Measurements from ENCODE around the gene DUS3L.
"Not testable (repeated sequence)": the region's sequence is repeated elsewhere in the genome, so short reads cannot be mapped to it uniquely, and the experiment has no call there.

The DUS3L gene

DNA sequence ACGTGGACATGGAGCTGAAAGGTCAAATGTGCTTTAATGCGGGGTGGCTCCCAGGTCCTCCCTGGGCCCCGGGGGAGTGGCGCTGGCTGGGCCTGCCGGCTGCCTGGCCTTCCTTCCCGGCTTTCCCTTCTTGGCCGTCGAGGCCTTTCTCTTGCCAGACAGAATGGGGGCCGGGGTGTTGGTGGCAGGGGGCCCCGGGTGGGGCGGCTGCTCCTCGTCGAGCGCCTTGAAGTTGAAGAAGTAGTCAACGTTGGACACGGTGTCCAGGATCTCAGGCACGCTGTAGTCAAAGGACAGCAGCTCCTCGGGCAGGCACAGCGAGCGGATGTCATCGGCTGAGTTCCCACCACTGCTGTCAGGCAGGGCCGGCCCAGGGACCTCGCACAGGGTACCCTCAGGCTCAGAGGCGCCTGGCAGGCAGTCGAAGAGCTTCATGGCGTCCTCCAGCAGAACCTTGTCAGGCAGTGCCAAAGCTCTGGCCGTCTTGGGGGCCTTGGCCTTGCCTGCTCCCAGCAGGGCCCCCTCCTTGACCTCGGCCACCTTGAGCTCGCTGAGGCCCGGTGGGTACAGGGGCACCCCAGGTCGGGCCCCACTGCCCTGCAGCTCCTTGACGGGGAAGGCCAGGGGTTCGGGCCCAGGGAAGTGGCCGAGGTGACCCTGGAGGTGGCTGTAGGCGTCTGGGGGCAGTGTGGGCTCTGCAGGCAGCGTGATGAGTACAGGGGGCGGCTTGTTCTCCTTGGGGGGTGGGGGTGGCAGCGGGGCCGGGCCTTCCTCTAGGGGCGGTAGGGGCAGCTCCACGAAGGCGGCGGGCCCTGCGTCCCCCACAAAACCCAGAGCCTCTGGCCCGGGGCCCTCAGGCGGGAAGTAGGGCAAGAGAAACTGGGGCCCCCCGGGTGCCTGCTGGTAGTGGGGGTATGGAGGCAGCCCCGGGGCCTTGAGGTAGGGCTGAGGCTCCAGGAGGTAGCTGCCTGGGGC lies 7.7 kb downstream of the DUS3L start:
- peaks cover 49% of the 10 kb centered on the region for H3K36me3 ChIP-seq
- H3K4me1 ChIP-seq = no peaks in the 10 kb centered on the region
- no peaks in the 10 kb centered on the region for H3K27me3 ChIP-seq
- no peak for DNase-seq
- TF ChIP-seq CTCF (IDR thresholded peaks at IDR 0.05; ENCODE audit: low read depth, low read length) = no peak
- no peak overlapping the region for H3K4me3 ChIP-seq (ENCODE audit: low read depth, low read length)
- no peaks in the 10 kb centered on the region for H3K9me3 ChIP-seq

- no peak for TF ChIP-seq CTCF (IDR thresholded peaks at IDR 0.05; ENCODE audit: low read depth, low read length)
- DNase-seq = no peak
These were observed 8.6 kb downstream of the DUS3L start for GRCh38 chr19:5782322-5782721.

DNA sequence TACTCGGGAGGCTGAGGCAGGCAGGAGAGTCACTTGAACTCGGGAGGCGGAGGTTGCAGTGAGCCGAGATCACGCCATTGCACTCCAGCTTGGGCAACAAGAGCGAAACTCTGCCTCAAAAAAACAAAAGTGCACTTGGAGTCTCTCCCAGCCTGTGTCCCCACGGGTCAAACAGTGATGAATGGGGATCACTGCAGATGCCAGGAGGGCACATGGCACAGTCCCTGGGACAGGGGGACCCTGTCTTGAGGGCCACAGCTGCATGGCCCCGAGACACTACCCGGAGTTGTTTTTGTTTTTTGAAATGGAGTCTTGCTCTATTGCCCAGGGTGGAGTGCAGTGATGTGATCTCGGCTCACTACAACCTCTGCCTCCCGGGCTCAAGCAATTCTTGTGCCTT lies 10.0 kb downstream of the DUS3L start:
- not testable (repeated sequence) for H3K4me3 ChIP-seq (ENCODE audit: low read depth, low read length); H3K9me3 ChIP-seq; H3K4me1 ChIP-seq; DNase-seq; H3K27me3 ChIP-seq
- H3K36me3 ChIP-seq = peaks cover 28% of the 10 kb centered on the region

More at GRCh38 chr19:5782322-5782721, 8.6 kb downstream of the DUS3L start:
- H3K4me3 ChIP-seq (ENCODE audit: low read depth, low read length) = no peak overlapping the region
- H3K27me3 ChIP-seq = no peaks in the 10 kb centered on the region
- H3K4me1 ChIP-seq = no peaks in the 10 kb centered on the region
- peaks cover 40% of the 10 kb centered on the region for H3K36me3 ChIP-seq
- H3K9me3 ChIP-seq = no peaks in the 10 kb centered on the region

GRCh38 chr19:5778402-5778801 lies 12.6 kb downstream of the DUS3L start:
- Histone ChIP-seq H3K4me1 (no peaks in the 10 kb centered on the region), H3K27me3 (no peaks in the 10 kb centered on the region), H3K9me3 (no peaks in the 10 kb centered on the region), H3K36me3 (peaks cover 5% of the 10 kb centered on the region; the same call in 1 of the 2 replicates), H3K4me3 (ENCODE audit: low read depth, low read length) (no peak overlapping the region)
- no peak for TF ChIP-seq CTCF (IDR thresholded peaks at IDR 0.05; ENCODE audit: low read depth, low read length)
- DNase-seq = no peak

DNA sequence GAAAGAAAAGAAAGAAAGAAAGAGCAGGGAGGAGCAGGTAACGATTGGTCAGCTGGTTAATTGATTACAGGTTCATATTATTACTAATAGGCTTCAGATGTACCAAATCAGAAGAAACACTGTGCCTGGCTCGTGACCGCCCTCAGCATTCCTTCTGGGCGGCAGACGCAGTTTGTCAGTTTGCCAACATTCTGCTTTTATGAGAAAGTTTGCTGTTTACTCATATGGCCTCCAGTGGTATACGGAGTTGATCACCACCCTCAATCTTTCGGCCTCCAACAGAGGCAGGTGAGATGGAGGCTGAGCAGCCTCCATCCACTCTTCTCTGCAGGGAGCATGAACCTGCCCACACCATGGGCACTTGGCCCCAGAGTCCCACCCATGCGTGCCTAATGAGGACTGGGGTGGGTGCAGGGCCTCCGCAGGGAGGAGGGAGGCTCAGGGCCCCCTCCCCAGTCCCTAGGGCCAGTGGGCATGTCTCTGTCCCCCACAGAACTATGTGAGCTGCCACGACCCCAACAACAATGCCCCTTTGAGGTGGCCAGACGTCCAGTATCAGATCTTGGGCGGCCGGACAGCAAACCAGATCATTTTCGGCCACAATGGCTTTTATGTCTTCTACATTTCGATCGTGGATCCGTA lies 15.2 kb downstream of the DUS3L start:
- TF ChIP-seq CTCF (IDR thresholded peaks at IDR 0.05; ENCODE audit: low read depth, low read length) = no peak
- no peaks in the 10 kb centered on the region for H3K36me3 ChIP-seq
- no peak overlapping the region for H3K4me3 ChIP-seq (ENCODE audit: low read depth, low read length)
- DNase-seq = no peak
- H3K4me1 ChIP-seq = no peaks in the 10 kb centered on the region
- H3K27me3 ChIP-seq = no peaks in the 10 kb centered on the region
- no peaks in the 10 kb centered on the region for H3K9me3 ChIP-seq

DNA sequence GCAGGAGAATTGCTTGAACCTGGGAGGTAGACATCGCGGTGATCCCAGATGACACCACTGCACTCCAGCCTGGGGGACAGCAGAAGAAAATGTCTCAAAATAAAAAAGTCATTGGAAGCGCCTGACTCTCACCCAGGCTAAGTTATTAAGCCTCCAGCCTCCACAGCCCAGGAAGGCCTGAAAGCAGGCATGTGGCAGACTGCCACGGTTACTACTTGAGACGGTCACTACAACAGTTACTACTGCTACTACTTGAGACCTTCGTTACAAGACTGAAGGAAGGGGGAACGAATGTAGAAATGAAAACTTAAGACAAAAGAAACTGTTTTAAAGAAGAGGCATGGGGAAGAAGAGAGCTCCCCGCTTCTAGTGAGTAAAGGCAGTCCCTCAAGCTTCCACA lies 16.0 kb downstream of the DUS3L start:
- H3K9me3 ChIP-seq = no peaks in the 10 kb centered on the region
- no peaks in the 10 kb centered on the region for H3K36me3 ChIP-seq
- TF ChIP-seq CTCF (IDR thresholded peaks at IDR 0.05; ENCODE audit: low read depth, low read length) = no peak
- H3K4me1 ChIP-seq = no peaks in the 10 kb centered on the region
- H3K4me3 ChIP-seq (ENCODE audit: low read depth, low read length) = no peak overlapping the region
- no peaks in the 10 kb centered on the region for H3K27me3 ChIP-seq
- DNase-seq = no peak

Measured in BE2C (cell line).